SK-N-SH (cell line): Measurements from ENCODE around the gene TXLNA. TPM values are rescaled to one million over a fixed set of nuclear protein-coding genes. Genes with fewer than 3 reads are reported as not detected.

Experiments
- CTCF ChIA-PET: fragments of 300-600, 350-600 bp; formaldehyde crosslinking; extraction: SDS; loops from one replicate; lab custom pipeline; 2021; lab: Yijun Ruan, JAX
- POLR2A ChIA-PET: fragments of 350-600 bp; sonication (Branson Sonifier 250); formaldehyde crosslinking; extraction: SDS; loops from one replicate; lab custom pipeline; 2020; ENCODE audit warnings: antibody characterized with exemption, inconsistent platforms; lab: Yijun Ruan, JAX
- DNase-seq: peaks from one replicate; pipeline ENCODE4 v3.0.0; 2012
- H2AFZ ChIP-seq: fragments of 200-600 bp; sonication (generic); 2 replicates; pipeline ENCODE4 v1.8.1; 2016; ENCODE audit warnings: antibody characterized with exemption, mild to moderate bottlenecking, low read depth
- H3F3A ChIP-seq: fragments of 200-600 bp; sonication (generic); replicated peaks from 2 replicates; pipeline ENCODE3; 2016; ENCODE audit warnings: antibody characterized with exemption, mild to moderate bottlenecking; ENCODE audit not compliant: insufficient read depth
- H3K27ac ChIP-seq, 2 experiments: fragments of 200-500 bp in 1 of 2; fragments of 200-600 bp in 1 of 2; sonication (Bioruptor generic) in 1 of 2; sonication (generic), shearing (Covaris generic) in 1 of 2; 2 replicates each; pipeline versions ENCODE4 v1.5.1 to v1.6.1; 2014 to 2016; ENCODE audit warnings: low read depth in 2 of 2, inconsistent platforms in 1 of 2, low read length in 1 of 2, mild to moderate bottlenecking in 1 of 2, mixed read lengths in 1 of 2
- H3K27me3 ChIP-seq: fragments of 200-600 bp; sonication (generic), shearing (Covaris generic); 2 replicates; pipeline ENCODE4 v1.6.1; 2016; ENCODE audit warnings: mixed run types; ENCODE audit not compliant: insufficient read depth
- H3K36me3 ChIP-seq, 2 experiments: fragments of 200-500 bp in 1 of 2; fragments of 200-600 bp in 1 of 2; sonication (Bioruptor generic) in 1 of 2; sonication (generic) in 1 of 2; replicated peaks in 1 of 2; 2 replicates each; pipeline versions ENCODE3 to v1.5.1; 2014 to 2016; ENCODE audit warnings: low read length in 1 of 2, mild to moderate bottlenecking in 1 of 2; ENCODE audit not compliant: insufficient read depth in 2 of 2, control insufficient read depth in 1 of 2
- H3K4me1 ChIP-seq, 2 experiments: fragments of 200-500 bp in 1 of 2; fragments of 200-600 bp in 1 of 2; sonication (Bioruptor generic) in 1 of 2; sonication (generic), shearing (Covaris generic) in 1 of 2; 2 replicates each; pipeline versions ENCODE4 v1.5.1 to v1.6.1; 2014 to 2016; ENCODE audit warnings: low read depth in 1 of 2, low read length in 1 of 2, mixed run types in 1 of 2; ENCODE audit not compliant: insufficient read depth in 2 of 2, control insufficient read depth in 1 of 2
- H3K4me2 ChIP-seq: fragments of 200-600 bp; sonication (generic), shearing (Covaris generic); 2 replicates; pipeline ENCODE4 v1.6.1; 2017; ENCODE audit warnings: mixed run types
- H3K4me3 ChIP-seq, 2 experiments: fragments of 200-500 bp in 1 of 2; fragments of 200-600 bp in 1 of 2; sonication (Bioruptor generic) in 1 of 2; sonication (generic), shearing (Covaris generic) in 1 of 2; 2 replicates each; pipeline versions ENCODE4 v1.5.1 to v1.8.1; 2014 to 2016; ENCODE audit warnings: low read depth in 2 of 2, inconsistent platforms in 1 of 2, low read length in 1 of 2, mild to moderate bottlenecking in 1 of 2, mixed read lengths in 1 of 2, moderate library complexity in 1 of 2
- H3K79me2 ChIP-seq: fragments of 200-600 bp; sonication (generic); 2 replicates; pipeline ENCODE4 v1.8.1; 2017; ENCODE audit warnings: mild to moderate bottlenecking; ENCODE audit not compliant: insufficient read depth
- H3K9ac ChIP-seq: fragments of 200-600 bp; sonication (generic); 2 replicates; pipeline ENCODE4 v1.6.1; 2017; ENCODE audit warnings: mixed run types
- H3K9me2 ChIP-seq: fragments of 200-600 bp; sonication (generic); 2 replicates; pipeline ENCODE4 v1.6.1; 2017; ENCODE audit warnings: mixed run types
- H3K9me3 ChIP-seq: fragments of 200-600 bp; sonication (generic); 2 replicates; pipeline ENCODE4 v1.6.1; 2017; ENCODE audit warnings: mixed run types, mild to moderate bottlenecking, moderate library complexity
- H4K20me1 ChIP-seq: fragments of 200-600 bp; sonication (generic); 2 replicates; pipeline ENCODE4 v1.6.1; 2017; ENCODE audit warnings: mild to moderate bottlenecking, mixed run types; ENCODE audit not compliant: insufficient read depth
- CHD2 ChIP-seq: fragments of 150-350 bp; IDR thresholded peaks from 2 replicates; pipeline ENCODE4 v1.6.1; 2018; ENCODE audit warnings: low read length; ENCODE audit not compliant: partially characterized antibody
- ELF1 ChIP-seq: IDR thresholded peaks from 2 replicates; pipeline ENCODE4 v1.4.0; 2012
- EP300 ChIP-seq, 2 experiments: IDR thresholded peaks; 2 replicates each; pipeline versions ENCODE4 v1.4.0 to v1.6.1; 2012; ENCODE audit warnings: borderline replicate concordance in 1 of 2, low read depth in 1 of 2, low read length in 1 of 2
- EZH2phosphoT487 ChIP-seq: fragments of 200-600 bp; sonication (generic); IDR thresholded peaks from 2 replicates; pipeline ENCODE4 v1.6.1; 2017; ENCODE audit warnings: low read depth, mixed run types, mild to moderate bottlenecking, antibody characterized with exemption, moderate library complexity, borderline replicate concordance
- FOSL2 ChIP-seq: IDR thresholded peaks from 2 replicates; pipeline ENCODE4 v1.4.0; 2012; ENCODE audit warnings: low read depth, mild to moderate bottlenecking, moderate library complexity, borderline replicate concordance
- FOXJ3 ChIP-seq: sonication (generic); formaldehyde crosslinking; IDR thresholded peaks from 2 replicates; pipeline ENCODE4 v1.5.1; 2020; ENCODE audit warnings: mild to moderate bottlenecking, missing genetic modification reagents
- GABPA ChIP-seq: IDR thresholded peaks from 2 replicates; pipeline ENCODE4 v1.4.0; 2012; ENCODE audit warnings: low read depth, mild to moderate bottlenecking
- GATA2 ChIP-seq: sonication (generic); formaldehyde crosslinking; IDR thresholded peaks from 2 replicates; pipeline ENCODE4 v1.5.0; 2020; ENCODE audit warnings: mild to moderate bottlenecking, missing genetic modification reagents
- MEF2A ChIP-seq: IDR thresholded peaks from 2 replicates; pipeline ENCODE4 v1.4.0; 2012; ENCODE audit warnings: low read depth, borderline replicate concordance
- MXI1 ChIP-seq: IDR thresholded peaks from 2 replicates; pipeline ENCODE4 v1.6.1; 2012; ENCODE audit warnings: mild to moderate bottlenecking, low read depth, low read length, improper control_type of control experiment
- NFIC ChIP-seq: IDR thresholded peaks from 2 replicates; pipeline ENCODE4 v1.4.0; 2012; ENCODE audit warnings: borderline replicate concordance
- NRF1 ChIP-seq: IDR thresholded peaks from 2 replicates; pipeline ENCODE4 v1.6.1; 2012; ENCODE audit warnings: low read depth, mild to moderate bottlenecking, low read length
- PBX3 ChIP-seq: IDR thresholded peaks from 2 replicates; pipeline ENCODE4; 2012
- RFX5 ChIP-seq: IDR thresholded peaks from 2 replicates; pipeline ENCODE4 v1.6.1; 2012; ENCODE audit warnings: mild to moderate bottlenecking, improper control_type of control experiment, low read length
- SIN3A ChIP-seq: IDR thresholded peaks from 2 replicates; pipeline ENCODE4 v1.6.1; 2012; ENCODE audit warnings: low read depth, mild to moderate bottlenecking, low read length, moderate library complexity, borderline replicate concordance
- TAF1 ChIP-seq: IDR thresholded peaks from 2 replicates; pipeline ENCODE4 v1.6.1; 2012; ENCODE audit warnings: low read depth, mild to moderate bottlenecking, low read length, moderate library complexity, borderline replicate concordance
- USF2 ChIP-seq: fragments of 150-350 bp; IDR thresholded peaks from 2 replicates; pipeline ENCODE4 v1.6.1; 2017; ENCODE audit warnings: antibody characterized with exemption, low read length, low read depth, borderline replicate concordance
- YY1 ChIP-seq: IDR thresholded peaks from 2 replicates; pipeline ENCODE4 v1.4.0; 2012; ENCODE audit warnings: low read depth, mild to moderate bottlenecking
- ZBTB33 ChIP-seq: IDR thresholded peaks from 2 replicates; pipeline ENCODE4 v1.4.0; 2012; ENCODE audit warnings: low read depth, borderline replicate concordance
- WGBS: methylation state at CpG from one replicate; pipeline ENCODE4 v1.1.6; 2017; ENCODE audit warnings: low lambda C conversion rate; 5-methylcytosine and 5-hydroxymethylcytosine counted together
- polyA plus RNA-seq, 3 experiments: library from polyadenylated mRNA; depleted of rRNA; stranded (reverse); fragments of >200 nt; gene quantifications; 2 replicates each; pipeline ENCODE4 v1.2.3, GENCODE V29; 2012

Gene TXLNA
- polyA plus RNA-seq, 1 of the 3 experiments (the other 2 are of a cell fraction) = 26.4 TPM

GRCh38 chr1:32197837-32198236, 18.4 kb downstream of the TXLNA start:
- Histone ChIP-seq H3K9ac (no peak overlapping the region), H3K36me3 (peaks cover 34 to 52% of the 10 kb centered on the region in 2 experiments), H3K79me2 (no peaks in the 10 kb centered on the region), H3K4me2 (no peak overlapping the region), H3F3A (peaks cover 18% of the 10 kb centered on the region), H2AFZ (no peak overlapping the region), H3K27ac (no peak overlapping the region; a peak in 2 of 4 replicates), H3K4me3 (no peak overlapping the region), H3K27me3 (no peaks in the 10 kb centered on the region), H4K20me1 (no peaks in the 10 kb centered on the region), H3K9me3 (no peaks in the 10 kb centered on the region), H3K4me1 (peaks cover 22 to 30% of the 10 kb centered on the region in 2 experiments; a peak in 3 of 4 replicates), H3K9me2 (no peaks in the 10 kb centered on the region)
- ChIA-PET CTCF (interaction anchor here (0.8 to 1.7 kb wide), 5 partner anchors 18 to 50 kb away, joined by 3 to 10 read pairs (median 5); partner anchors contain the start of gene TXLNA), POLR2A (interaction anchor here (0.7 to 3.4 kb wide), 4 partner anchors 11 to 82 kb away, joined by 3 to 19 read pairs (median 4); partner anchors contain the start of genes DCDC2B and TXLNA)
- no peak for DNase-seq
- TF ChIP-seq ZBTB33 (no peak), ELF1 (no peak), GABPA (no peak), NRF1 (no peak), TAF1 (no peak), FOSL2 (no peak), PBX3 (no peak), MXI1 (no peak), FOXJ3 (no peak), USF2 (no peak), EP300 (IDR thresholded peaks at IDR 0.05; ENCODE audit: borderline replicate concordance in 1 of 2, low read depth in 1 of 2, low read length in 1 of 2) (no peak), RFX5 (no peak), YY1 (no peak), SIN3A (no peak), NFIC (no peak), GATA2 (CRISPR knock-in tag) (no peak), MEF2A (no peak), EZH2phosphoT487 (no peak), CHD2 (no peak)
- WGBS = 93% methylated on average over 2 of the region's 6 CpGs
